ENCODE measurements around the gene ZXDC. TPM values are rescaled to one million over a fixed set of nuclear protein-coding genes. Genes with fewer than 3 reads are reported as not detected.

The ZXDC gene, protein sequence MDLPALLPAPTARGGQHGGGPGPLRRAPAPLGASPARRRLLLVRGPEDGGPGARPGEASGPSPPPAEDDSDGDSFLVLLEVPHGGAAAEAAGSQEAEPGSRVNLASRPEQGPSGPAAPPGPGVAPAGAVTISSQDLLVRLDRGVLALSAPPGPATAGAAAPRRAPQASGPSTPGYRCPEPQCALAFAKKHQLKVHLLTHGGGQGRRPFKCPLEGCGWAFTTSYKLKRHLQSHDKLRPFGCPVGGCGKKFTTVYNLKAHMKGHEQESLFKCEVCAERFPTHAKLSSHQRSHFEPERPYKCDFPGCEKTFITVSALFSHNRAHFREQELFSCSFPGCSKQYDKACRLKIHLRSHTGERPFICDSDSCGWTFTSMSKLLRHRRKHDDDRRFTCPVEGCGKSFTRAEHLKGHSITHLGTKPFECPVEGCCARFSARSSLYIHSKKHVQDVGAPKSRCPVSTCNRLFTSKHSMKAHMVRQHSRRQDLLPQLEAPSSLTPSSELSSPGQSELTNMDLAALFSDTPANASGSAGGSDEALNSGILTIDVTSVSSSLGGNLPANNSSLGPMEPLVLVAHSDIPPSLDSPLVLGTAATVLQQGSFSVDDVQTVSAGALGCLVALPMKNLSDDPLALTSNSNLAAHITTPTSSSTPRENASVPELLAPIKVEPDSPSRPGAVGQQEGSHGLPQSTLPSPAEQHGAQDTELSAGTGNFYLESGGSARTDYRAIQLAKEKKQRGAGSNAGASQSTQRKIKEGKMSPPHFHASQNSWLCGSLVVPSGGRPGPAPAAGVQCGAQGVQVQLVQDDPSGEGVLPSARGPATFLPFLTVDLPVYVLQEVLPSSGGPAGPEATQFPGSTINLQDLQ
- total RNA-seq, result 10 to 100 TPM; 27.8 to 32.8 TPM

DNA sequence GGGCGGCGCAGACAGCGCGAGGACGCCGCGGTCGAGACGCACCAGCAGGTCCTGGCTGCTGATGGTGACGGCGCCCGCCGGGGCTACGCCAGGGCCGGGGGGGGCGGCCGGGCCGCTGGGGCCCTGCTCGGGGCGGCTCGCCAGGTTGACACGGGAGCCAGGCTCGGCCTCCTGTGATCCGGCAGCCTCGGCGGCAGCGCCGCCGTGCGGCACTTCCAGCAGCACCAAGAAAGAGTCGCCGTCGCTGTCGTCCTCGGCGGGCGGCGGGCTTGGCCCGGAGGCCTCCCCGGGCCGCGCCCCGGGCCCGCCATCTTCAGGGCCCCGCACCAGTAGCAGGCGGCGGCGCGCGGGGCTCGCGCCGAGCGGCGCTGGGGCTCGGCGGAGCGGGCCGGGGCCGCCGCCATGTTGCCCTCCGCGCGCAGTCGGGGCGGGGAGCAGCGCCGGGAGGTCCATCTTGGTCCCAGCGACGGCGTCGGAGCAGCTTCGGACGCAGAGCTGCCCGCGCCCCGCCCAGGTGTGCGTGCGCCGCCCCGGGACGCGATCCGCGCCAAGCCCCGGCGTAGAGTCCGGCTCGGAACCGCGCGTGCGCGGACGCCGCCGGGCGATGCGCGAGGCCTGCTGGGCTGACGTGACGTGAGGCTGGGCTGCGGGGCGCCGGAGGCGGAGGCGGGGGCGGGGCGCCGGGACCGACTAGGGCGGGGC, at the start of gene ZXDC:
Gene ZXDC (minus strand): TSS at position 479 of the 702 bp plus-strand sequence. CDS start 26 bp downstream, at position 453.
- Mint-ChIP-seq H3K4me1 (ENCODE audit: low read depth) (peaks cover 38% of the 10 kb centered on the region), H3K27me3 (ENCODE audit: low read depth) (no peaks in the 10 kb centered on the region), H3K27ac (peak within 1 kb of the TSS; percentile 68), H3K4me3 (peak within 1 kb of the TSS; percentile 81 to 94), H3K36me3 (ENCODE audit: insufficient read depth in 2 of 2) (peaks cover 0 to 8% of the 10 kb centered on the region in 2 donors), H3K9me3 (no peaks in the 10 kb centered on the region)
- ATAC-seq (replicated peaks in 1 of 2) (peak; percentile 82 to 87), DNase-seq (peak; percentile 93 to 95)

- no peak for DNase-seq
- no peak for ATAC-seq (replicated peaks in 1 of 2)
- peaks cover 16% of the 10 kb centered on the region for H3K27me3 Mint-ChIP-seq (ENCODE audit: low read depth)
- H3K9me3 Mint-ChIP-seq, result no peaks in the 10 kb centered on the region
- no peaks in the 10 kb centered on the region for H3K36me3 Mint-ChIP-seq (ENCODE audit: insufficient read depth in 2 of 2)
- H3K27ac Mint-ChIP-seq, result no peak overlapping the region
- H3K4me3 Mint-ChIP-seq, result peak overlapping the region in 1 of 2 donors; percentile 67
- no peaks in the 10 kb centered on the region for H3K4me1 Mint-ChIP-seq (ENCODE audit: low read depth)
These were observed 49.6 kb upstream of the ZXDC start for GRCh38 chr3:126525091-126525852.

- Mint-ChIP-seq H3K36me3 (ENCODE audit: insufficient read depth in 2 of 2) (no peaks in the 10 kb centered on the region), H3K27ac (no peak overlapping the region), H3K27me3 (ENCODE audit: low read depth) (peaks cover 16% of the 10 kb centered on the region), H3K9me3 (no peaks in the 10 kb centered on the region), H3K4me1 (ENCODE audit: low read depth) (no peaks in the 10 kb centered on the region), H3K4me3 (peak overlapping the region; percentile 45 to 67)
- peak in 1 of 2 donors; percentile 34 for DNase-seq
- ATAC-seq (replicated peaks in 1 of 2), result peak in 1 of 2 donors; percentile 44
These were observed 48.8 kb upstream of the ZXDC start for GRCh38 chr3:126524429-126524988.

DNA sequence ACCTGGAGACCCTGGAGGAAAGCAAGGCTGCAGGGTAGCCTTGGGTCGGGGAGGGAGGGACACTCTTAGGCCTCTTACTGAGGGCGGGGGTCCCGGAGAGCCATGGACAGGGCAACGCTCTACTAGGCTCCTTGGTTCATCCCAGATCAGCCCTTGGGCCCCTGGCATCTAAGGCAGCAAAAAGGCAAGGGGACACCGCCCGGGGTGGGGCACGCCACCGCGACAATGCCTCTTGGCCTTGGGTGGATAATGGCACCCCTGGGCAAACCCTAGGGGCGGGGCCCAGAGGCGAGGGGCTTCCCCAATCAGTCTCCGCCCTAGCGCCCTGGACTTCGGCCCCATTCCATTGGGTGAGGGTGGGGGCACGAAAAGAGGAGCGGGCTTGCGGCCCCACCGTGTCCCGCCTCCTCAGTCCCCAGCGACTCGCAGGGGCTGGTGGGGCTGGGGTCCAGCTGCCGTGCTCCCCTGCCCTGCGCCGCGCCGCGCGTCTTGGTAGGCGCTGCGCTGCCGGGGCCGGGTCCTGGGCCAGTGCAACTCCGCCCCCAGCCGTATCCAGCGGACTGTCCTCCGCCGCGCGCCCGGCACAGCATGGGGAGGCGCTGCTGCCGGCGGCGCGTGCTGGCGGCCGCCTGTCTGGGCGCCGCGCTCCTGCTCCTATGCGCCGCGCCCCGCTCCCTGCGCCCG, 48.2 kb upstream of the ZXDC start, which contains the start of gene CHST13:
Gene CHST13 (plus strand): TSS at position 411 of the 684 bp plus-strand sequence. CDS start 178 bp downstream, at position 589.
- DNase-seq (peak; percentile 11 to 19), ATAC-seq (replicated peaks in 1 of 2) (peak; percentile 54 to 68)
- Mint-ChIP-seq H3K9me3 (no peaks in the 10 kb centered on the region), H3K27me3 (ENCODE audit: low read depth) (peaks cover 16% of the 10 kb centered on the region), H3K4me1 (ENCODE audit: low read depth) (no peaks in the 10 kb centered on the region), H3K4me3 (peak within 1 kb of the TSS; percentile 45 to 67), H3K27ac (no peak within 1 kb of the TSS), H3K36me3 (ENCODE audit: insufficient read depth in 2 of 2) (no peaks in the 10 kb centered on the region)

DNA sequence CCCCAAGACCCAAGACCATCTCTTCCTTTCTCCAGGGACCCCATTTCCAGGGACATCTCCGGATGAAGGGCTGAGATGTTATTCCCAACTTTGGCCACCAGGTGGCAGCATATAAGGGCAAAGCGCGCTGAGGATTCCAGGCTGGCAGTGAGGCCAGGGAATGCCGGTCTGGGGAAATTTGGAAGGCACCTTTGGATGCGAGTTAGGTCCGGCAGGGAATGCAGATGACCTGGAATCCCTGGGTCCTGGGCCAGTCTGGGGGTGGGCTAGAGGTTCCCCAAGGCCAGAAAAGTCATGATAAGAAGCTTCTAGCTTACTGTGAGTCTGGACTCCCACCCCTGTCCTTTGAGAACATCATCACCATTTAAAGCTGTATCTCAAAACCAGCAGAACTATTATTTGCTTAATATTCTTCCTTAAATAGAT, 46.7 kb upstream of the ZXDC start:
- no peak overlapping the region for H3K4me3 Mint-ChIP-seq
- DNase-seq (peak; percentile 25 to 42), ATAC-seq (replicated peaks in 1 of 2) (no peak)

DNA sequence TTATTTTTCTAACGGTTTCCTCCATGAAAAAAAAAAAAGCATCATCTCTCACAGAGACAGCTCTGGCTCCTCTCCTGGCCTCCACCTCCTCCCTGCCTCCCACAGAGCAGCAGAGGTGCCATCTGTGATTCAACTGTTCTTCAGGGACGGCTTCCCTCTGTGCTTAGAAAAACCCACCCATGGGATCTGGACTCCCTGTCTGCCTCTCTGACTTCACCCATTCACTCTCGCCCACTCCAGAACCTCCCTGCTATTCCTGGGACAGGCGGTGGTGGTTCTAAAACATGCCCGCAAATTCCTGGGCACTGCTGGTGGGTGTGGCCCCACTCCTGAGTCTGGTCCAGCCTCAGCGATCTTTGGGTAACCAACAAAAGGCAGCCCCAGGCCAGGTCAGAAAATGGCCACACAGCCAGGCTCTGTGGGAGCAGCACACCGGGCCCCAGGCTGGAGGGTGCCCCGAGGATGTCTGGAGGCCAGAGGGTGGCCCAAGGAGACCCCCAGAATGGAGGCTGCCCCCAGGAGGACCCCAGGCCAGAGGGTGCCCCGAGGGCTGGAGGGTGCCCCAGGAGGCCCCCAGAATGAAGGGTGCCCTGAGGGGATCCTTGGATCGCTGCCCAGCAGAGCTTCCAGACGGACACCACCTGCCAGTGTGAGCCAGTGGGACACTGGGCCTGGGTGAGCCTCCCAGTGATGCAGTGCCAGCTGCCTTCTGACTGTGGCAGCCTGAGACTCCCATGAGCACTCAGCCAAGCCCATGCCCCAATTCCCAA, 45.6 kb upstream of the ZXDC start:
- Mint-ChIP-seq H3K9me3 (no peaks in the 10 kb centered on the region), H3K27me3 (ENCODE audit: low read depth) (peaks cover 16% of the 10 kb centered on the region), H3K27ac (no peak overlapping the region), H3K4me3 (no peak overlapping the region), H3K4me1 (ENCODE audit: low read depth) (no peaks in the 10 kb centered on the region), H3K36me3 (ENCODE audit: insufficient read depth in 2 of 2) (no peaks in the 10 kb centered on the region)
- DNase-seq (no peak), ATAC-seq (replicated peaks in 1 of 2) (no peak)

More for the DNA sequence above, 46.7 kb upstream of the ZXDC start:
- no peak overlapping the region for H3K27ac Mint-ChIP-seq
- H3K4me1 Mint-ChIP-seq (ENCODE audit: low read depth), result no peaks in the 10 kb centered on the region
- H3K27me3 Mint-ChIP-seq (ENCODE audit: low read depth), result peaks cover 16% of the 10 kb centered on the region
- H3K36me3 Mint-ChIP-seq (ENCODE audit: insufficient read depth in 2 of 2), result no peaks in the 10 kb centered on the region
- no peaks in the 10 kb centered on the region for H3K9me3 Mint-ChIP-seq

DNA sequence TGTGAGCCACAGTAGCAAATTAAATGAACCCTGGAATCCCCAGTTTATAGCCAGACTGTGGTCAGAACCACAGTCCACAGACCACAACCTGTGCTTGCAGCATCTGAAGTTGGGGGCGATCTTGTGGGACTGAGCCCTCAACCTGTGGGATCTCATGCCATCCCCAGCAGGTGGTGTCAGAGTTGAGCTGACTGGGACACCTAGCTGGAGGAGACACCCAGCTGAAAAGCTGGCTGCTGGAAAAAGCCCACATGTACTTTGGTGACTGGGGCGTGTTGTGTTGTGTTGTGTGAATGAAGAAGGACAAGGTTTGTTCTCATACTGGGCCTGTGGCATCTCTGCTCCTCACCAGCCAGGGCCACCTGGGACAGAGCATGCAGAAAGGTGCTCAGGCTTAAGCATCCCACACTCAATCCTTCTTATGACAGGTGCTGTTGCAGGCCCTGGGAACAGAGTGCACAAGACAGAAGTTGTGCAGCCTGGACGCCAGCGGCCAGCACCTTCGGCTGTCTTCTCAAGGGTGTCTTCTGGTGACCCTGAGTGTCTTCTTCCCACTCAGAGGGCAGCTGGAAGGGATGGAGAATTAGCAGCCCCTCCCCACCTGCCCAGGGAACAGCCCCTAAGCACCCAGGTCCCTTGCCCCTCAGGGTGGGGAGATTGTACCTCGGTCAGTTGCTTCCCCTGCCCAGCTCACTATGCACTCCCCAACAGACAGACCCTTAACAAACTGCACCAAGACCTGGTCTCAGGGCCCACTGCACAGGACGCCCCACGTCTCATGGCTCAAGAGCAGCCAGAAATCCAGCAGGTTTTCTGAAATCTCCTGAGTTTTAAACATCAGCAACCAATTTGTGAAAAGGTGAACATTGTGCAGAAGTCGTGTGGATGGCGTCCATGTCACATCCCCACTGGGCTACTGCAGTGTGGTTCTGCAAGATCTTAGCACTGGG, 44.1 kb upstream of the ZXDC start:
- no peak overlapping the region for H3K4me3 Mint-ChIP-seq
- no peak for DNase-seq
- H3K9me3 Mint-ChIP-seq, result no peaks in the 10 kb centered on the region
- peaks cover 16% of the 10 kb centered on the region for H3K27me3 Mint-ChIP-seq (ENCODE audit: low read depth)
- ATAC-seq (replicated peaks in 1 of 2), result no peak
- H3K4me1 Mint-ChIP-seq (ENCODE audit: low read depth), result no peaks in the 10 kb centered on the region
- H3K36me3 Mint-ChIP-seq (ENCODE audit: insufficient read depth in 2 of 2), result no peaks in the 10 kb centered on the region
- H3K27ac Mint-ChIP-seq, result no peak overlapping the region

GRCh38 chr3:126518779-126519177, 43.1 kb upstream of the ZXDC start:
- Mint-ChIP-seq H3K9me3 (no peaks in the 10 kb centered on the region), H3K27me3 (ENCODE audit: low read depth) (peaks cover 16% of the 10 kb centered on the region), H3K36me3 (ENCODE audit: insufficient read depth in 2 of 2) (no peaks in the 10 kb centered on the region), H3K4me1 (ENCODE audit: low read depth) (no peaks in the 10 kb centered on the region), H3K4me3 (no peak overlapping the region), H3K27ac (no peak overlapping the region)
- DNase-seq (no peak), ATAC-seq (replicated peaks in 1 of 2) (no peak)

- Mint-ChIP-seq H3K36me3 (ENCODE audit: insufficient read depth in 2 of 2) (no peaks in the 10 kb centered on the region), H3K9me3 (no peaks in the 10 kb centered on the region), H3K4me3 (no peak overlapping the region), H3K27me3 (ENCODE audit: low read depth) (peaks cover 13% of the 10 kb centered on the region), H3K4me1 (ENCODE audit: low read depth) (no peaks in the 10 kb centered on the region), H3K27ac (no peak overlapping the region)
- DNase-seq, result no peak
- ATAC-seq (replicated peaks in 1 of 2), result no peak
These were observed 42.5 kb upstream of the ZXDC start for GRCh38 chr3:126517986-126518778.

Measured in activated T-cell treated with anti-CD3 and anti-CD28 coated beads, Interleukin-2, amount 50 U/mL, for 72 hours (primary cell).